WERI-Rb-1 (cell line): ENCODE data around the gene KCNC3.

ENCODE experiments used
- DNase-seq: peaks from one replicate; pipeline ENCODE4 v3.0.0-alpha.2; 2020
- H3K27ac ChIP-seq: fragments of 250-450 bp; sonication (Bioruptor Pico); 2 replicates; pipeline ENCODE4 v1.5.1; 2020; ENCODE audit warnings: mild to moderate bottlenecking, moderate library complexity
- H3K27me3 ChIP-seq: fragments of 250-450 bp; sonication (Bioruptor Pico); 2 replicates; pipeline ENCODE4 v1.5.1; 2021; ENCODE audit warnings: mild to moderate bottlenecking, low read depth, moderate library complexity; ENCODE audit not compliant: insufficient read depth, severe bottlenecking
- H3K36me3 ChIP-seq: fragments of 250-450 bp; sonication (Bioruptor Pico); 2 replicates; pipeline ENCODE4 v1.5.1; 2020; ENCODE audit warnings: mild to moderate bottlenecking, moderate library complexity
- H3K4me3 ChIP-seq: 2 replicates; pipeline ENCODE4 v1.5.1; 2011; ENCODE audit warnings: low read depth, mild to moderate bottlenecking, control low read depth, low read length
- H3K9me3 ChIP-seq: fragments of 250-450 bp; sonication (Bioruptor Pico); 2 replicates; pipeline ENCODE4 v1.5.1; 2021; ENCODE audit warnings: mild to moderate bottlenecking, moderate library complexity; ENCODE audit not compliant: severe bottlenecking
- CTCF ChIP-seq: IDR thresholded peaks from 2 replicates; pipeline ENCODE4 v1.5.1; 2011; ENCODE audit warnings: low read depth, mild to moderate bottlenecking, control low read depth, inconsistent platforms, low read length

Gene KCNC3

GRCh38 chr19:50301607-50301971 lies 27.6 kb downstream of the KCNC3 start:
- Histone ChIP-seq H3K4me3 (no peak overlapping the region), H3K36me3 (no peaks in the 10 kb centered on the region)
- DNase-seq: no peak

DNA sequence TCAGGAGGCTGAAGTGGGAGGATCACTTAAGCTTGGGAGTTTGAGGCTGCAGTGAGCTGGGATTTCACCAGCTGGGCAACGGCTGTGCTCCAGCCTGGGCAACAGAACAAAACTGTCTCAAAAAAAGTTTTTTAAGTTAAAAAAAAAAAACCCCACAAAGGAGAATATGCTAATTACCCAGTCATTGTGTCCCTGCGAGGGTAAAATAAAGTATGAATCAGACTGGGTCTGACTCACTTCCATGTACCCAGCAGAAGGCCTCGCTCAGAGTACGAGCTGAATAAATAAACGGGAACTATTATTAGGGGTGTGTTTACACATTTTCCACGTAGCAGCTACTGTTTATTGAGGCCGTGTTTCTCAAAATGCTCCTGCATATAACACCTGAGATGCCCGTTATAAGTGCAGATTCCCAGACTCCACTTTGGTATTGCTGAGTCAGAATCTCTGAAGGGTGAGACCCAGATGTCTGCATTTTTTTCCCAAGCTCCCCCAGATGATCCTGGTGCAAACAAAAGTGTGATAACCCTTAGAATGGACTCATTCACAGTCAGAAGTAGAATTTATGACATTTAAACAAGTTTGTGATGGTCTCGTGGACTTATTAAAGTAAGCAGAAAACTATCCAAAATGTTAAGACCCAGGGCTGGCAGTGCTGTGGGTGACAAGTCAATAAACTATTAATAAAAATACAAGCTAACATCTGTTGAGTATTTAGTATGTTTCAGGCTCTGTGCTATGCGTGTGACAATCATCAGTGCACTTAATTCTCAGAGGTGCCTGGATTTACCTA lies 28.2 kb downstream of the KCNC3 start:
- no peak for TF ChIP-seq CTCF
- peaks cover 4% of the 10 kb centered on the region for H3K9me3 ChIP-seq
- no peaks in the 10 kb centered on the region for H3K36me3 ChIP-seq
- no peak for DNase-seq
- H3K27ac ChIP-seq: no peak overlapping the region
- peaks cover 48% of the 10 kb centered on the region for H3K27me3 ChIP-seq
- no peak overlapping the region for H3K4me3 ChIP-seq

More at GRCh38 chr19:50301607-50301971, 27.6 kb downstream of the KCNC3 start:
- Histone ChIP-seq H3K27me3 (peaks cover 50% of the 10 kb centered on the region), H3K27ac (no peak overlapping the region), H3K9me3 (peaks cover 4% of the 10 kb centered on the region)
- no peak for TF ChIP-seq CTCF

- Histone ChIP-seq H3K36me3 (no peaks in the 10 kb centered on the region), H3K27ac (no peak overlapping the region), H3K4me3 (no peak overlapping the region), H3K27me3 (peaks cover 43% of the 10 kb centered on the region), H3K9me3 (peaks cover 4% of the 10 kb centered on the region)
- no peak for DNase-seq
- TF ChIP-seq CTCF: no peak
Measured at GRCh38 chr19:50300051-50300450, 29.1 kb downstream of the KCNC3 start.

DNA sequence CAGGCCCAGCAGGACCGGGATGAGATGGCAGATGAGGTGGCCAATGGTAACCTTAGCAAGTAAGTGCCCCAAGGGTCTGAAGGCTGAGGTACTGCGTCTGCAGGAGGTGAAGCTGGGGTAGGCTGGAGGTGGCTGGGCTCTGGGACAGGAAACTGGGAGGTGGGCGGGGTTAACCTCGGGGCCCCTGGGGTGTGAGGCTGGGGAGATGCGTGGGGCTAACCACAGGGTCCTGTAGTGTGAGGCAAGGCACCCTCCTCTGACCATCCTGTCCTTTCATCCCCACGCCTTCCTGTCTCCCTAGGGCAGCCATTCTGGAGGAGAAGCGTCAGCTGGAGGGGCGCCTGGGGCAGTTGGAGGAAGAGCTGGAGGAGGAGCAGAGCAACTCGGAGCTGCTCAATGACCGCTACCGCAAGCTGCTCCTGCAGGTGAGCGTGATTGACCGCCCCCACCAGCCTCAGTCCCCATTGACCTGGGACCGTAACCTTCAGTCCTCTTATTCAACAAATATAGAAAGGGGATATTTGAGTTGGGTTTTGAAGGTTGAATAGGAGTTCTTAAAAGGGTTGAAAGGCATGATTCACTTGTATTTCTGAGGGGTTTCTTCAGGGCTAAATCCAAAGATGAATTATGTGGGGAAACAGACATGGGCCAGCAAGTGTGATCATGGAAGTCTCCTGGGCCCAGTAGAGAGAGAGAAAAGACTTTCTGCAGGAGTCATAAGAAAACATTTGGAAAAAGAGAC lies 35.7 kb downstream of the KCNC3 start:
- DNase-seq: no peak
- peaks cover 3% of the 10 kb centered on the region for H3K9me3 ChIP-seq
- no peak for TF ChIP-seq CTCF
- no peak overlapping the region for H3K4me3 ChIP-seq
- no peak overlapping the region for H3K27ac ChIP-seq
- H3K27me3 ChIP-seq: peaks cover 48% of the 10 kb centered on the region
- H3K36me3 ChIP-seq: no peaks in the 10 kb centered on the region

GRCh38 chr19:50292216-50292827 lies 36.9 kb downstream of the KCNC3 start:
- peaks cover 12% of the 10 kb centered on the region for H3K9me3 ChIP-seq
- H3K27ac ChIP-seq: no peak overlapping the region
- no peak for DNase-seq
- no peak for TF ChIP-seq CTCF
- H3K27me3 ChIP-seq: peaks cover 58% of the 10 kb centered on the region
- H3K36me3 ChIP-seq: no peaks in the 10 kb centered on the region
- no peak overlapping the region for H3K4me3 ChIP-seq
